ENCODE data around the gene PHOSPHO2.

GRCh38 chr2:169709981-169710380 is 15.7 kb downstream of the PHOSPHO2 start:
- TF ChIP-seq POLR2A (IDR thresholded peaks at IDR 0.05), result no peak
- TF ChIP-seq, protein P1, sequence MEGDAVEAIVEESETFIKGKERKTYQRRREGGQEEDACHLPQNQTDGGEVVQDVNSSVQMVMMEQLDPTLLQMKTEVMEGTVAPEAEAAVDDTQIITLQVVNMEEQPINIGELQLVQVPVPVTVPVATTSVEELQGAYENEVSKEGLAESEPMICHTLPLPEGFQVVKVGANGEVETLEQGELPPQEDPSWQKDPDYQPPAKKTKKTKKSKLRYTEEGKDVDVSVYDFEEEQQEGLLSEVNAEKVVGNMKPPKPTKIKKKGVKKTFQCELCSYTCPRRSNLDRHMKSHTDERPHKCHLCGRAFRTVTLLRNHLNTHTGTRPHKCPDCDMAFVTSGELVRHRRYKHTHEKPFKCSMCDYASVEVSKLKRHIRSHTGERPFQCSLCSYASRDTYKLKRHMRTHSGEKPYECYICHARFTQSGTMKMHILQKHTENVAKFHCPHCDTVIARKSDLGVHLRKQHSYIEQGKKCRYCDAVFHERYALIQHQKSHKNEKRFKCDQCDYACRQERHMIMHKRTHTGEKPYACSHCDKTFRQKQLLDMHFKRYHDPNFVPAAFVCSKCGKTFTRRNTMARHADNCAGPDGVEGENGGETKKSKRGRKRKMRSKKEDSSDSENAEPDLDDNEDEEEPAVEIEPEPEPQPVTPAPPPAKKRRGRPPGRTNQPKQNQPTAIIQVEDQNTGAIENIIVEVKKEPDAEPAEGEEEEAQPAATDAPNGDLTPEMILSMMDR (IDR thresholded peaks at IDR 0.05), result no peak
